ENCODE data around the gene SEC23IP. TPM values are rescaled to one million over a fixed set of nuclear protein-coding genes. Genes with fewer than 3 reads are reported as not detected.

SEC23IP gene
- total RNA-seq, 1 donor, result 44.9 TPM

GRCh38 chr10:119853574-119853973 is 39.0 kb upstream of the SEC23IP start:
- no peak overlapping the region for H3K4me3 ChIP-seq (ENCODE audit: low read depth, low read length)
- TF ChIP-seq CTCF (IDR thresholded peaks at IDR 0.05; ENCODE audit: insufficient read depth, low read depth, low read length), result no peak
- DNase-seq (ENCODE audit: low read depth), result no peak

GRCh38 chr10:119858063-119858462 is 34.5 kb upstream of the SEC23IP start:
- TF ChIP-seq CTCF (IDR thresholded peaks at IDR 0.05; ENCODE audit: insufficient read depth, low read depth, low read length), result no peak
- no peak for DNase-seq (ENCODE audit: low read depth)

GRCh38 chr10:119859420-119860258 is 32.9 kb upstream of the SEC23IP start:
- DNase-seq (ENCODE audit: low read depth), result peak; percentile 69
- no peak overlapping the region for H3K4me3 ChIP-seq (ENCODE audit: low read depth, low read length)
- TF ChIP-seq CTCF (IDR thresholded peaks at IDR 0.05; ENCODE audit: insufficient read depth, low read depth, low read length), result peak; percentile 54

More at GRCh38 chr10:119858063-119858462, 34.5 kb upstream of the SEC23IP start:
- no peak overlapping the region for H3K4me3 ChIP-seq (ENCODE audit: low read depth, low read length)

- no peak for TF ChIP-seq CTCF (IDR thresholded peaks at IDR 0.05; ENCODE audit: insufficient read depth, low read depth, low read length)
- H3K4me3 ChIP-seq (ENCODE audit: low read depth, low read length), result no peak overlapping the region
- DNase-seq (ENCODE audit: low read depth), result no peak
These were observed 31.5 kb upstream of the SEC23IP start for GRCh38 chr10:119860866-119861607.

GRCh38 chr10:119862524-119862923 is 30.0 kb upstream of the SEC23IP start:
- no peak for DNase-seq (ENCODE audit: low read depth)
- TF ChIP-seq CTCF (IDR thresholded peaks at IDR 0.05; ENCODE audit: insufficient read depth, low read depth, low read length), result no peak
- H3K4me3 ChIP-seq (ENCODE audit: low read depth, low read length), result no peak overlapping the region

- TF ChIP-seq CTCF (IDR thresholded peaks at IDR 0.05; ENCODE audit: insufficient read depth, low read depth, low read length), result no peak
- no peak overlapping the region for H3K4me3 ChIP-seq (ENCODE audit: low read depth, low read length)
- no peak for DNase-seq (ENCODE audit: low read depth)
These were observed 28.5 kb upstream of the SEC23IP start for GRCh38 chr10:119863951-119864565.
